H1 (cell line): Measurements from ENCODE around the gene TCF19. TPM values are rescaled to one million over a fixed set of nuclear protein-coding genes. Genes with fewer than 3 reads are reported as not detected.

ENCODE experiments used
- CTCF ChIA-PET: fragments of 300-600 bp; sonication (Branson Sonifier 250); formaldehyde crosslinking; loops from one replicate; lab custom pipeline; 2021; ENCODE audit not compliant: partially characterized antibody; lab: Charles Lee
- POLR2A ChIA-PET: fragments of 300-600 bp; sonication (Branson Sonifier 250); formaldehyde crosslinking; loops from one replicate; lab custom pipeline; 2021; ENCODE audit warnings: inconsistent platforms; ENCODE audit not compliant: partially characterized antibody; lab: Charles Lee
- DNase-seq, 2 experiments: peaks; one replicate each; pipeline versions ENCODE4 v3.0.0 to v3.0.0-alpha.2; 2010 to 2022; ENCODE audit warnings: low spot score in 2 of 2, low read depth in 1 of 2, mixed read lengths in 1 of 2
- FAIRE-seq: peaks from 2 replicates; lab custom pipeline; 2011; peaks lifted over from hg19 to GRCh38; lab: Jason Lieb, UNC
- H2AFZ ChIP-seq: 2 replicates; pipeline ENCODE4 v1.8.1; 2012; ENCODE audit warnings: low read length, inconsistent platforms
- H2AK5ac ChIP-seq: 2 replicates; pipeline ENCODE4 v1.6.1; 2013; ENCODE audit warnings: low read depth, low read length
- H2BK120ac ChIP-seq: replicated peaks from 2 replicates; pipeline ENCODE3; 2013; ENCODE audit warnings: low read depth, low read length, inconsistent platforms
- H2BK12ac ChIP-seq: 2 replicates; pipeline ENCODE4 v1.6.1; 2013; ENCODE audit warnings: low read depth, low read length
- H2BK15ac ChIP-seq: 2 replicates; pipeline ENCODE4 v1.6.1; 2013; ENCODE audit warnings: low read length
- H2BK20ac ChIP-seq: 2 replicates; pipeline ENCODE4 v1.6.1; 2013; ENCODE audit warnings: low read length
- H2BK5ac ChIP-seq: 2 replicates; pipeline ENCODE4 v1.6.1; 2013; ENCODE audit warnings: low read depth, low read length
- H3K14ac ChIP-seq: 2 replicates; pipeline ENCODE4 v1.6.1; 2013; ENCODE audit warnings: inconsistent platforms; ENCODE audit not compliant: insufficient read length
- H3K18ac ChIP-seq: 2 replicates; pipeline ENCODE4 v1.6.1; 2013; ENCODE audit warnings: low read length; ENCODE audit errors: extremely low read depth
- H3K23ac ChIP-seq: 2 replicates; pipeline ENCODE4 v1.6.1; 2013; ENCODE audit warnings: inconsistent platforms; ENCODE audit not compliant: insufficient read length
- H3K23me2 ChIP-seq: 2 replicates; pipeline ENCODE4 v1.6.1; 2013; ENCODE audit warnings: low read depth, low read length
- H3K27ac ChIP-seq: 2 replicates; pipeline ENCODE4 v1.6.1; 2011; ENCODE audit warnings: low read depth, low read length, inconsistent platforms
- H3K27me3 ChIP-seq, 4 experiments: replicated peaks in 1 of 4; 1 replicate in 1 of 4; 2 replicates in 3 of 4; pipeline versions ENCODE4 v1.6.1 to v1.8.1; 2011 to 2013; ENCODE audit warnings: low read length in 3 of 4, mild to moderate bottlenecking in 3 of 4, inconsistent platforms in 2 of 4, mixed read lengths in 2 of 4, moderate library complexity in 1 of 4; ENCODE audit not compliant: control insufficient read depth in 3 of 4, insufficient read depth in 3 of 4; ENCODE audit errors: extremely low read depth in 1 of 4
- H3K36me3 ChIP-seq, 4 experiments: 2 replicates each; pipeline versions ENCODE4 v1.6.1 to v1.8.1; 2011 to 2013; ENCODE audit warnings: mild to moderate bottlenecking in 4 of 4, low read length in 3 of 4, moderate library complexity in 2 of 4, control low read depth in 1 of 4, inconsistent platforms in 1 of 4; ENCODE audit not compliant: insufficient read depth in 4 of 4, control insufficient read depth in 2 of 4
- H3K4ac ChIP-seq: replicated peaks from 2 replicates; pipeline ENCODE3; 2013; ENCODE audit warnings: low read length, low read depth, mixed read lengths, inconsistent platforms; ENCODE audit not compliant: insufficient read length
- H3K4me1 ChIP-seq, 4 experiments: replicated peaks in 1 of 4; 1 replicate in 1 of 4; 2 replicates in 3 of 4; pipeline versions ENCODE4 v1.6.1 to v1.8.1; 2011 to 2013; ENCODE audit warnings: low read length in 3 of 4, inconsistent platforms in 2 of 4, mixed read lengths in 1 of 4; ENCODE audit not compliant: insufficient read depth in 4 of 4, control insufficient read depth in 3 of 4
- H3K4me2 ChIP-seq, 2 experiments: 2 replicates each; pipeline versions ENCODE4 v1.6.1 to v1.8.1; 2011 to 2013; ENCODE audit warnings: low read depth in 2 of 2, low read length in 2 of 2, control low read depth in 1 of 2, inconsistent platforms in 1 of 2, mild to moderate bottlenecking in 1 of 2; ENCODE audit not compliant: insufficient read depth in 1 of 2
- H3K4me3 ChIP-seq, 4 experiments: fragments of 200-600, 300-600 bp in 1 of 4; sonication (generic), shearing (Covaris generic), sonication (Bioruptor Twin) in 1 of 4; 2 replicates each; pipeline versions ENCODE4 v1.5.1 to v1.8.1; 2011 to 2016; ENCODE audit warnings: low read length in 4 of 4, low read depth in 3 of 4, control low read depth in 2 of 4, inconsistent platforms in 2 of 4, mild to moderate bottlenecking in 2 of 4, mixed read lengths in 1 of 4, moderate library complexity in 1 of 4; ENCODE audit not compliant: insufficient read depth in 2 of 4; ENCODE audit errors: extremely low read depth in 1 of 4
- H3K56ac ChIP-seq: replicated peaks from 2 replicates; pipeline ENCODE3; 2013; ENCODE audit warnings: low read depth, mild to moderate bottlenecking, mixed read lengths, low read length, inconsistent platforms; ENCODE audit not compliant: insufficient read length
- H3K79me1 ChIP-seq: 2 replicates; pipeline ENCODE4 v1.6.1; 2013; ENCODE audit warnings: low read depth, low read length, control low read depth
- H3K79me2 ChIP-seq, 2 experiments: 2 replicates each; pipeline versions ENCODE4 v1.6.1 to v1.8.1; 2012 to 2013; ENCODE audit warnings: low read length in 2 of 2, mild to moderate bottlenecking in 2 of 2, inconsistent platforms in 1 of 2; ENCODE audit not compliant: insufficient read depth in 2 of 2, control insufficient read depth in 1 of 2
- H3K9ac ChIP-seq, 4 experiments: replicated peaks in 1 of 4; 1 replicate in 1 of 4; 2 replicates in 3 of 4; pipeline versions ENCODE4 v1.6.1 to v1.8.1; 2011 to 2013; ENCODE audit warnings: low read depth in 3 of 4, low read length in 3 of 4, control low read depth in 2 of 4, mild to moderate bottlenecking in 2 of 4, moderate library complexity in 2 of 4, inconsistent platforms in 1 of 4; ENCODE audit errors: extremely low read depth in 1 of 4
- H3K9me3 ChIP-seq, 2 experiments: 2 replicates each; pipeline versions ENCODE4 v1.6.1 to v1.8.1; 2012 to 2013; ENCODE audit warnings: mild to moderate bottlenecking in 2 of 2, moderate library complexity in 2 of 2, control low read depth in 1 of 2, inconsistent platforms in 1 of 2, low read depth in 1 of 2, low read length in 1 of 2, mixed read lengths in 1 of 2; ENCODE audit not compliant: insufficient read depth in 2 of 2
- H4K20me1 ChIP-seq, 2 experiments: replicated peaks in 1 of 2; 2 replicates each; pipeline versions ENCODE3 to v1.8.1; 2011 to 2013; ENCODE audit warnings: inconsistent platforms in 2 of 2, low read length in 2 of 2, mild to moderate bottlenecking in 1 of 2; ENCODE audit not compliant: insufficient read depth in 2 of 2, control insufficient read depth in 1 of 2
- H4K5ac ChIP-seq: 2 replicates; pipeline ENCODE4 v1.6.1; 2013; ENCODE audit warnings: low read length, low read depth, mixed read lengths, inconsistent platforms; ENCODE audit not compliant: insufficient read length
- H4K8ac ChIP-seq: 2 replicates; pipeline ENCODE4 v1.8.0; 2013; ENCODE audit warnings: mild to moderate bottlenecking, moderate library complexity, low read length, inconsistent platforms; ENCODE audit not compliant: insufficient read depth; ENCODE audit errors: extremely low read depth
- H4K91ac ChIP-seq: replicated peaks from 2 replicates; pipeline ENCODE3; 2013; ENCODE audit warnings: low read length, mixed read lengths, inconsistent platforms; ENCODE audit not compliant: insufficient read length
- ATF3 ChIP-seq: IDR thresholded peaks from 2 replicates; pipeline ENCODE4 v1.6.1; 2011; ENCODE audit warnings: low read depth, mild to moderate bottlenecking, low read length; ENCODE audit not compliant: insufficient read depth
- CTBP2 ChIP-seq: IDR thresholded peaks from 2 replicates; pipeline ENCODE4 v1.7.0; 2011; ENCODE audit warnings: borderline replicate concordance, mild to moderate bottlenecking, moderate library complexity, mixed read lengths, low read length; ENCODE audit not compliant: insufficient read depth, insufficient read length
- EGR1 ChIP-seq: IDR thresholded peaks from 2 replicates; pipeline ENCODE4 v1.6.1; 2011; ENCODE audit warnings: low read depth, low read length, borderline replicate concordance
- FOSL1 ChIP-seq: IDR thresholded peaks from 2 replicates; pipeline ENCODE4 v1.6.1; 2011; ENCODE audit warnings: mild to moderate bottlenecking, low read depth, low read length, moderate library complexity; ENCODE audit not compliant: insufficient read depth
- GABPA ChIP-seq: IDR thresholded peaks from 2 replicates; pipeline ENCODE4 v1.6.1; 2011; ENCODE audit warnings: mild to moderate bottlenecking, low read length, moderate library complexity, borderline replicate concordance; ENCODE audit not compliant: insufficient read depth
- GTF2F1 ChIP-seq: IDR thresholded peaks from 2 replicates; pipeline ENCODE4 v1.6.1; 2012; ENCODE audit warnings: low read depth, low read length, improper control_type of control experiment, borderline replicate concordance
- HDAC2 ChIP-seq, 2 experiments: fragments of 300-600 bp in 1 of 2; sonication (generic) in 1 of 2; IDR thresholded peaks; 2 replicates each; pipeline ENCODE4 v1.6.1; 2011 to 2012; ENCODE audit warnings: low read depth in 2 of 2, low read length in 2 of 2, mild to moderate bottlenecking in 2 of 2, moderate library complexity in 2 of 2, borderline replicate concordance in 1 of 2, inconsistent platforms in 1 of 2
- HDAC6 ChIP-seq: IDR thresholded peaks from one replicate; pipeline ENCODE4 v1.7.1; 2012; ENCODE audit warnings: low read depth, mild to moderate bottlenecking, inconsistent platforms, low read length, moderate library complexity
- KDM4A ChIP-seq: IDR thresholded peaks from one replicate; pipeline ENCODE4 v1.7.1; 2012; ENCODE audit warnings: low read depth, mild to moderate bottlenecking, moderate library complexity, low read length, inconsistent platforms; ENCODE audit not compliant: severe bottlenecking
- MAFK ChIP-seq: IDR thresholded peaks from 2 replicates; pipeline ENCODE4 v1.6.1; 2012; ENCODE audit warnings: low read depth, mild to moderate bottlenecking, improper control_type of control experiment, low read length
- RFX5 ChIP-seq: IDR thresholded peaks from 2 replicates; pipeline ENCODE4 v1.6.1; 2011; ENCODE audit warnings: low read depth, low read length, improper control_type of control experiment, borderline replicate concordance
- WGBS, 2 experiments: shearing (Covaris generic) in 1 of 2; methylation state at CpG; one replicate each; pipeline versions ENCODE4 v1.1.6 to v1.1.7; 2013 to 2015; ENCODE audit warnings: low lambda C conversion rate in 2 of 2, mixed read lengths in 2 of 2, inconsistent platforms in 1 of 2, low coverage in 1 of 2, missing lambda C conversion rate in 1 of 2; ENCODE audit not compliant: insufficient replicate concordance in 2 of 2, insufficient coverage in 1 of 2, insufficient read length in 1 of 2; ENCODE audit errors: extremely low coverage in 1 of 2, missing lambda C conversion rate in 1 of 2; 5-methylcytosine and 5-hydroxymethylcytosine counted together
- polyA plus RNA-seq, 7 experiments: library from polyadenylated mRNA; depleted of rRNA in 3 of 7; stranded (reverse) in 5 of 7; unstranded in 2 of 7; fragments of >200 nt in 5 of 7; fragments of 200-250 nt in 2 of 7; gene quantifications; 1 replicate in 5 of 7; 2 replicates in 1 of 7; 4 replicates in 1 of 7; pipeline versions ENCODE4 v1.2.1 to v1.2.3, GENCODE V29; 2011 to 2013; ENCODE audit warnings: missing spikeins in 2 of 7, mixed read lengths in 2 of 7
- total RNA-seq: library from RNA; stranded (reverse); fragmentation: NEBNext Ultra II Directional; extraction: Animal tissue kit (Norgen Biotek cat#: 25700); gene quantifications from 2 replicates; pipeline ENCODE4 v1.2.1, GENCODE V29; 2021

The TCF19 gene
- total and polyA plus RNA-seq, 2 of the 8 experiments (the other 6 are each of a cell fraction or from before 2014, with no cell fraction given) = 7.2 to 11.0 TPM

- no peak overlapping the region for H2AK5ac ChIP-seq
- no peak overlapping the region for H3K23ac ChIP-seq
- H3K4me3 ChIP-seq = no peak overlapping the region
- H2BK5ac ChIP-seq = no peak overlapping the region
- DNase-seq (no peak), FAIRE-seq (no peak)
- no peak overlapping the region for H2BK120ac ChIP-seq
- no peak overlapping the region for H4K91ac ChIP-seq
- H3K36me3 ChIP-seq = no peaks in the 10 kb centered on the region
- H3K9me3 ChIP-seq = no peaks in the 10 kb centered on the region
- no peak overlapping the region for H3K14ac ChIP-seq
- H3K27ac ChIP-seq = no peak overlapping the region
- H3K18ac ChIP-seq = no peak overlapping the region
- no peak overlapping the region for H2BK15ac ChIP-seq
- ChIA-PET CTCF (interaction anchor here (0.5 to 10.6 kb wide), 7 partner anchors 13 to 329 kb away, joined by 3 to 187 read pairs (median 6); no protein-coding TSS in a partner anchor), POLR2A (interaction anchor here (1.1 to 68.5 kb wide), 3 partner anchors 8 to 52 kb away, joined by 3 to 2251 read pairs (median 4); partner anchors contain the start of genes CCHCR1, POU5F1, PSORS1C2 and TCF19)
- 92% methylated on average over 19 of the region's 19 CpGs; no CpG with 5 or more reads in 1 of the 2 experiments for WGBS, 2 experiments
- peaks cover 0 to 4% (median 0%) of the 10 kb centered on the region in 4 experiments; a peak in 1 of 7 replicates for H3K27me3 ChIP-seq
- no peaks in the 10 kb centered on the region for H3K79me1 ChIP-seq
- no peaks in the 10 kb centered on the region for H4K20me1 ChIP-seq
- no peak overlapping the region for H3K4ac ChIP-seq
- H3K4me1 ChIP-seq = peaks cover 0 to 9% (median 6%) of the 10 kb centered on the region in 4 experiments; a peak in 5 of 7 replicates
- H2AFZ ChIP-seq = no peak overlapping the region
- no peak overlapping the region for H4K5ac ChIP-seq
- H3K23me2 ChIP-seq = no peaks in the 10 kb centered on the region; the same call in 1 of the 2 replicates
- no peaks in the 10 kb centered on the region for H3K79me2 ChIP-seq
- no peak overlapping the region for H3K9ac ChIP-seq
- H4K8ac ChIP-seq = no peak overlapping the region; the same call in 1 of the 2 replicates
- no peak overlapping the region for H3K4me2 ChIP-seq
- H3K56ac ChIP-seq = no peak overlapping the region
- H2BK20ac ChIP-seq = no peak overlapping the region
- H2BK12ac ChIP-seq = no peak overlapping the region
- TF ChIP-seq MAFK (no peak), GABPA (no peak), HDAC6 (no peak), RFX5 (no peak), EGR1 (no peak), ATF3 (no peak), CTBP2 (no peak), HDAC2 (IDR thresholded peaks at IDR 0.05; ENCODE audit: borderline replicate concordance in 1 of 2, low read depth in 2 of 2, low read length in 2 of 2) (no peak), GTF2F1 (no peak), FOSL1 (no peak), KDM4A (no peak)
These were observed 41.6 kb upstream of the TCF19 start for GRCh38 chr6:31116661-31117385.
